Stomach smooth muscle (tissue), 2 donors: ENCODE results near the gene TEX35.
"Not testable (repeated sequence)": the region's sequence is repeated elsewhere in the genome, so short reads cannot be mapped to it uniquely, and the experiment has no call there.

Source experiments
- H3K27ac ChIP-seq: one replicate; pipeline ENCODE4 v1.7.0; 2013; ENCODE audit warnings: mild to moderate bottlenecking, low read length, inconsistent platforms
- H3K27me3 ChIP-seq, 2 donors: one replicate each; pipeline ENCODE4 v1.7.0; 2013; ENCODE audit warnings: low read length in 2 of 2; ENCODE audit not compliant: insufficient read depth in 2 of 2, control insufficient read depth in 1 of 2
- H3K36me3 ChIP-seq, 2 donors: one replicate each; pipeline ENCODE4 v1.7.0; 2013; ENCODE audit warnings: low read length in 2 of 2; ENCODE audit not compliant: control insufficient read depth in 2 of 2, insufficient read depth in 2 of 2
- H3K4me1 ChIP-seq: one replicate; pipeline ENCODE4 v1.7.0; 2013; ENCODE audit warnings: low read length; ENCODE audit not compliant: control insufficient read depth, insufficient read depth
- H3K4me3 ChIP-seq, 2 donors: one replicate each; pipeline ENCODE4 v1.7.0; 2013; ENCODE audit warnings: low read length in 2 of 2
- H3K9ac ChIP-seq, 2 donors: one replicate each; pipeline ENCODE4 v1.7.0; 2013; ENCODE audit warnings: low read length in 2 of 2, mild to moderate bottlenecking in 1 of 2
- H3K9me3 ChIP-seq, 2 donors: one replicate each; pipeline ENCODE4 v1.7.0; 2013; ENCODE audit warnings: low read length in 2 of 2; ENCODE audit not compliant: control insufficient read depth in 2 of 2
- donor health status: healthy.
- donor health status: Pancreatic carcinoma.

The TEX35 gene

GRCh38 chr1:178558816-178559215 lies 45.9 kb downstream of the TEX35 start:
- H3K27me3 ChIP-seq, H3K27ac ChIP-seq, H3K4me1 ChIP-seq, H3K36me3 ChIP-seq, H3K4me3 ChIP-seq, H3K9me3 ChIP-seq, H3K9ac ChIP-seq: not testable (repeated sequence)

DNA sequence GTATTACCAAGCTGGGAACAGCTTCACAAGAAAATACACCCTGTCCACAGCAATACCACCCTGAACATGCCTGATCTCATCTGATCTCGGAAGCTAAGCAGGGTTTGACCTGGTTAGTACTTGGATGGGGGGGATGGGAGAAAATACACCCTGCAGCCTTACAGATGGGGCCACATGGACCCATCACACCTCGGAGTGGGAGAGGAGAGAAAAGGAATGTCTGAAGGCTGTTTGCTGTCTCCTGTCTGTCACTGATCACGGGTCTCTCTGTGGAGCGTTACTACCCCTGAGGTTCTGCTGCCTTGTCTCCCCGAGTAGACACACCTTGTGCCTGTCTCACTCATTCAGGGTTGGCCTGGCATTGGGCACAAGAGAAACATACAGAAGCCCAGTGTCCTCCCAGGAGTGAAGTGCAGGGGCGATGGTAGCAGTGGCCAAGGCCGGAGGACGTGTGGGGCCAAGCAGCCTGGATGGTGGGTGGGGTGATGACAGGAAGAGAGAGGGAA lies 48.0 kb downstream of the TEX35 start:
- Histone ChIP-seq H3K9ac (no peak overlapping the region), H3K9me3 (no peaks in the 10 kb centered on the region), H3K36me3 (no peaks in the 10 kb centered on the region), H3K4me3 (no peak overlapping the region), H3K4me1 (no peaks in the 10 kb centered on the region), H3K27ac (no peak overlapping the region), H3K27me3 (no peaks in the 10 kb centered on the region)

DNA sequence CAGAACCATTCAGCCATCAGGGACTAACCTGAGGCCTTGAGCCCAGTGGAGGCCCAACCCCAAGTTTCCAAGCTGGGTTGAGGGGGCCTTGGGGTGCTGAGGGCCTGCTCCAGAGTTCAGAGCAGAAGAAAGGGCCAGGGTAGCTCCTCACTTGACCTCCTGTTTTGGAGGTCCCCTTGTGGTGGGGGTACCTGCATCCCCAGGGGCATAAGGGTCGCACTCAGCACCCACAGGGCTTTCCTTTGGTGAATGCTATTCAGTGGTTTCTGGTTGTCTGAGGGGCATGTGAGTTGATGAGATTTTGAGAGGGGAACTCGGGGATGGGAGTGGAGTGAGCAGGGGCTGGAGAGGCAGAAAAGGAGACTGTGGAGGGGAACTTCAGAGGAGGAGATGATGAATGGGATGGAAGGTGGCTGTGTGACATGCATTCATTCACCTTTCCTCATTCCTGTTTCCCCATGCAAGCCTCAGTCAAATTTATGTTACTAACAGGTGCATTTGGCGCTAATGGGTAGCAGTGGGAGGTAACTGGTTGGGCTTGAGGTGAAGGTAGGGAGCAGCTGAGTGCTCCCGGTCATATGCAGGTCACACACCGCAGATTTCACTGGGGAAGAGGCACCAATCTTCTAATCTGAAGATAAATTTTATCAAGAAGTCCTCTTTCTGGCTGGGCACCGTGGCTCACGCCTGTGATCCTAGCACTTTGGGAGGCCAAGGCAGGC lies 50.4 kb downstream of the TEX35 start:
- H3K27me3 ChIP-seq, result no peaks in the 10 kb centered on the region
- no peaks in the 10 kb centered on the region for H3K36me3 ChIP-seq
- no peaks in the 10 kb centered on the region for H3K9me3 ChIP-seq
- H3K9ac ChIP-seq, result no peak overlapping the region
- no peak overlapping the region for H3K4me3 ChIP-seq
- no peak overlapping the region for H3K27ac ChIP-seq
- H3K4me1 ChIP-seq, result no peaks in the 10 kb centered on the region

GRCh38 chr1:178564086-178564782 lies 51.3 kb downstream of the TEX35 start:
- H3K27ac ChIP-seq, result no peak overlapping the region

DNA sequence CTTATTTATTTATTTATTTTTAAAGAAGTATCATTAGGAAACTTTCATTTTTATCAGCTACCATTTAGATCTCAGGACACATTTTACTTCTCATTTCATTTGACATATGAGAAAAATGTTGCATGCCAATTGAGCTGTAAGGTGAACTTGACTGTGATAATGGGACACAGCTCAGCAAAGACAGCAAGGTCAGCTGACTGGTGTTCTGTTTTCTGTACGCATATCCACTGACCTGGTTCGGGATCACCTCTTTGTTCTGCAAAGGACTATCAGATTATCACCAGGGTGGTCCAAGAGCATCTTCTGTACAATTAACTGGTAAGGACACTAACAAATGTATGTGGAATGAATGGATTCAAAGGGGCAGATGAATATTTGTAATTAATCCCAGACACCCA lies 51.9 kb downstream of the TEX35 start:
- no peaks in the 10 kb centered on the region for H3K9me3 ChIP-seq
- H3K4me3 ChIP-seq, result no peak overlapping the region
- no peaks in the 10 kb centered on the region for H3K27me3 ChIP-seq
- H3K27ac ChIP-seq, result no peak overlapping the region
- no peaks in the 10 kb centered on the region for H3K36me3 ChIP-seq
- H3K9ac ChIP-seq, result no peak overlapping the region
- H3K4me1 ChIP-seq, result no peaks in the 10 kb centered on the region

More at GRCh38 chr1:178564086-178564782, 51.3 kb downstream of the TEX35 start:
- H3K4me1 ChIP-seq, result no peaks in the 10 kb centered on the region
- no peak overlapping the region for H3K4me3 ChIP-seq
- no peaks in the 10 kb centered on the region for H3K36me3 ChIP-seq
- H3K27me3 ChIP-seq, result no peaks in the 10 kb centered on the region
- H3K9ac ChIP-seq, result no peak overlapping the region
- H3K9me3 ChIP-seq, result no peaks in the 10 kb centered on the region

DNA sequence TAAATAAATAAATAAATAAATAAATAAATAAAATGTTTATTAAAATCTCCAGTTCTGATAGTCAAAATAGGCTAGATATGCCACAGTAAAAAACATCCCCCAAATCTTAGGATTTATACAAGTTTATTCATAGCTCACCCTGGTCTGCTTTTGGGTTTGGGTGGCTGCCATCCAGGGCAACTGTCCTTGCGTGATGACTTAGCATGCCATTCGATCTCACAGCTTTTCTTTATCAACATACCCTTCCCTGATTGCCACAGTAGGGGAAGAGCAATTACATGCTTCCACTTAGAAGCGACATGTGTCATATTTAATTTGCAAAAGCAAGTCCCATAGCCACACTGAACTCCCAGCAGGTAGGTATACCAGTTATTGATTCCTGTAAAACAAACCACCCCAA lies 52.7 kb downstream of the TEX35 start:
- Histone ChIP-seq H3K36me3 (no peaks in the 10 kb centered on the region), H3K4me1 (no peaks in the 10 kb centered on the region), H3K4me3 (no peak overlapping the region), H3K9me3 (no peaks in the 10 kb centered on the region), H3K27me3 (no peaks in the 10 kb centered on the region), H3K27ac (no peak overlapping the region), H3K9ac (no peak overlapping the region)

- Histone ChIP-seq H3K4me1 (no peaks in the 10 kb centered on the region), H3K27me3 (no peaks in the 10 kb centered on the region), H3K36me3 (no peaks in the 10 kb centered on the region), H3K27ac (no peak overlapping the region), H3K4me3 (no peak overlapping the region), H3K9me3 (no peaks in the 10 kb centered on the region), H3K9ac (no peak overlapping the region)
Measured at GRCh38 chr1:178566187-178566586, 53.3 kb downstream of the TEX35 start.

DNA sequence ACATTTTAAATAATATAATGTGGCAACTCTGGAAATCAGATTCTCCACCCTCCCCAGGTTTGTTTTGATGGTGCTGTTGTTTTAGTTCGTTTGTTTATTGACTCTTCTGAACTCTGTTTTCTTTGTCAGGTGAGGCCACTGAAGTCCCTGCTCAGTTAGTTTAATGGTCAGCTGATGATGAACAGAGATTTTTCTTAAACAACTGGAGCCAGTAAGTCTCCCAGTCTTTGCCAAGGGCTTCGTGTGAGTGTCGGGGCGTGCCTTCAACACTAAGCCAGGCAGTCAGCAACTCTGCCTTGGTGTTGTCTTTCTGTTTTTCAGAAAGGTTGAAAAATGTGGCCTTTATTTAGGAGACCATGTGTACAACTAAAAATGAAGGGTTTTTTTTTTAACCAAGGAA lies 58.9 kb downstream of the TEX35 start:
- H3K9ac ChIP-seq, result no peak overlapping the region
- no peaks in the 10 kb centered on the region for H3K4me1 ChIP-seq
- no peak overlapping the region for H3K4me3 ChIP-seq
- H3K36me3 ChIP-seq, result no peaks in the 10 kb centered on the region
- H3K27ac ChIP-seq, result no peak overlapping the region
- no peaks in the 10 kb centered on the region for H3K9me3 ChIP-seq
- no peaks in the 10 kb centered on the region for H3K27me3 ChIP-seq
